GM20000 (cell line): ENCODE data around the gene RFX3.

Experiments
- DNase-seq: peaks from one replicate; pipeline ENCODE4 v3.0.0; 2012; ENCODE audit warnings: low spot score
- CTCF ChIP-seq: IDR thresholded peaks from 2 replicates; pipeline ENCODE4 v1.5.1; 2012; ENCODE audit warnings: mild to moderate bottlenecking, control low read depth; ENCODE audit errors: extremely low read depth, missing control alignments

RFX3 gene

GRCh38 chr9:3467593-3468219 is 58.1 kb downstream of the RFX3 start:
- TF ChIP-seq CTCF: peak; percentile 99
- DNase-seq: peak; percentile 58

GRCh38 chr9:3464033-3464638 is 61.7 kb downstream of the RFX3 start:
- no peak for TF ChIP-seq CTCF
- DNase-seq: no peak

- TF ChIP-seq CTCF: no peak
- DNase-seq: no peak
Observed at GRCh38 chr9:3458806-3459475, 66.9 kb downstream of the RFX3 start.

- no peak for TF ChIP-seq CTCF
- no peak for DNase-seq
Observed at GRCh38 chr9:3457175-3457574, 68.6 kb downstream of the RFX3 start.

GRCh38 chr9:3455717-3456116 is 70.1 kb downstream of the RFX3 start:
- TF ChIP-seq CTCF: no peak
- DNase-seq: no peak

GRCh38 chr9:3455094-3455493 is 70.7 kb downstream of the RFX3 start:
- DNase-seq: no peak
- no peak for TF ChIP-seq CTCF

GRCh38 chr9:3451956-3452355 is 73.8 kb downstream of the RFX3 start:
- no peak for TF ChIP-seq CTCF
- no peak for DNase-seq
